OCI-M2 (cell line): ENCODE measurements around the gene PRKD1.
"Not testable (repeated sequence)": the region's sequence is repeated elsewhere in the genome, so short reads cannot be mapped to it uniquely, and the experiment has no call there.

Source experiments
- DNase-seq: peaks from one replicate; lab custom pipeline; 2025; ENCODE audit not compliant: unreplicated experiment; lab: John Stamatoyannopoulos, UW

The PRKD1 gene

GRCh38 chr14:29840369-29840892 is 87.2 kb downstream of the PRKD1 start:
- not testable (repeated sequence) for DNase-seq

- DNase-seq: not testable (repeated sequence)
These were observed 88.0 kb downstream of the PRKD1 start for GRCh38 chr14:29839691-29840090.

GRCh38 chr14:29838752-29839151 is 88.9 kb downstream of the PRKD1 start:
- no peak for DNase-seq

GRCh38 chr14:29836395-29836794 is 91.3 kb downstream of the PRKD1 start:
- DNase-seq: no peak

GRCh38 chr14:29832042-29832441 is 95.6 kb downstream of the PRKD1 start:
- DNase-seq: no peak

GRCh38 chr14:29829851-29830250 is 97.8 kb downstream of the PRKD1 start:
- DNase-seq: no peak

- DNase-seq: no peak
These were observed 103.8 kb downstream of the PRKD1 start for GRCh38 chr14:29823816-29824215.

GRCh38 chr14:29822430-29822709 is 105.3 kb downstream of the PRKD1 start:
- no peak for DNase-seq

- DNase-seq: no peak
These were observed 105.8 kb downstream of the PRKD1 start for GRCh38 chr14:29821661-29822429.

- DNase-seq: no peak
These were observed 106.4 kb downstream of the PRKD1 start for GRCh38 chr14:29821242-29821641.

- no peak for DNase-seq
These were observed 106.9 kb downstream of the PRKD1 start for GRCh38 chr14:29820785-29821184.

GRCh38 chr14:29817767-29818405 is 109.8 kb downstream of the PRKD1 start:
- no peak for DNase-seq

GRCh38 chr14:29815016-29815674 is 112.5 kb downstream of the PRKD1 start:
- DNase-seq: no peak

GRCh38 chr14:29814156-29815015 is 113.3 kb downstream of the PRKD1 start:
- no peak for DNase-seq

- no peak for DNase-seq
These were observed 117.0 kb downstream of the PRKD1 start for GRCh38 chr14:29810682-29811081.

GRCh38 chr14:29810064-29810463 is 117.6 kb downstream of the PRKD1 start:
- DNase-seq: no peak

GRCh38 chr14:29806124-29806517 is 121.5 kb downstream of the PRKD1 start:
- DNase-seq: no peak

GRCh38 chr14:29805415-29806123 is 122.1 kb downstream of the PRKD1 start:
- peak; percentile 43 for DNase-seq

- no peak for DNase-seq
These were observed 123.0 kb downstream of the PRKD1 start for GRCh38 chr14:29804481-29805266.

- DNase-seq: no peak
These were observed 124.6 kb downstream of the PRKD1 start for GRCh38 chr14:29803045-29803444.
